RWPE2 (cell line): Measurements from ENCODE around the gene AGTR1.

Experiments used
- ATAC-seq: fragments of 200-7000 bp; cut with Tn5 transposase; 3 replicates; pipeline ENCODE4 v1.9.1; 2021; ENCODE audit warnings: low read depth
- DNase-seq: peaks from one replicate; pipeline ENCODE4 v3.0.0-alpha.2; 2020; ENCODE audit warnings: low spot score
- H3K27ac ChIP-seq: fragments of 450-650 bp; 2 replicates; pipeline ENCODE4 v1.5.1; 2017; ENCODE audit warnings: mild to moderate bottlenecking; ENCODE audit not compliant: poor library complexity, severe bottlenecking
- H3K27me3 ChIP-seq: fragments of 250-450 bp; sonication (Bioruptor Pico); 2 replicates; pipeline ENCODE4 v1.5.1; 2021; ENCODE audit warnings: mild to moderate bottlenecking, moderate library complexity; ENCODE audit not compliant: insufficient read depth, poor library complexity, severe bottlenecking
- H3K36me3 ChIP-seq: fragments of 250-450 bp; sonication (Bioruptor Pico); 2 replicates; pipeline ENCODE4 v1.5.1; 2020; ENCODE audit warnings: low read depth, mild to moderate bottlenecking, moderate library complexity
- H3K4me1 ChIP-seq: fragments of 250-450 bp; sonication (Bioruptor Pico); 2 replicates; pipeline ENCODE4 v1.5.1; 2021; ENCODE audit warnings: mild to moderate bottlenecking, moderate library complexity; ENCODE audit not compliant: insufficient read depth, poor library complexity, severe bottlenecking
- H3K4me3 ChIP-seq: fragments of 250-450 bp; sonication (Bioruptor Pico); 2 replicates; pipeline ENCODE4 v1.5.1; 2021; ENCODE audit warnings: mild to moderate bottlenecking, moderate library complexity; ENCODE audit not compliant: severe bottlenecking
- H3K9me3 ChIP-seq: fragments of 250-450 bp; sonication (Bioruptor Pico); 2 replicates; pipeline ENCODE4 v1.5.1; 2021; ENCODE audit warnings: mild to moderate bottlenecking, moderate library complexity; ENCODE audit not compliant: severe bottlenecking
- CTCF ChIP-seq: fragments of 450-650 bp; IDR thresholded peaks from one replicate; pipeline ENCODE4 v1.5.1; 2017; ENCODE audit warnings: mild to moderate bottlenecking, moderate library complexity; ENCODE audit not compliant: poor library complexity, severe bottlenecking

AGTR1 gene

GRCh38 chr3:148735597-148735996 is 37.9 kb downstream of the AGTR1 start:
- Histone ChIP-seq H3K9me3 (no peaks in the 10 kb centered on the region), H3K4me3 (no peak overlapping the region), H3K4me1 (no peaks in the 10 kb centered on the region), H3K36me3 (no peaks in the 10 kb centered on the region), H3K27me3 (no peaks in the 10 kb centered on the region), H3K27ac (no peak overlapping the region)
- ATAC-seq (no peak), DNase-seq (no peak)
- no peak for TF ChIP-seq CTCF

DNA sequence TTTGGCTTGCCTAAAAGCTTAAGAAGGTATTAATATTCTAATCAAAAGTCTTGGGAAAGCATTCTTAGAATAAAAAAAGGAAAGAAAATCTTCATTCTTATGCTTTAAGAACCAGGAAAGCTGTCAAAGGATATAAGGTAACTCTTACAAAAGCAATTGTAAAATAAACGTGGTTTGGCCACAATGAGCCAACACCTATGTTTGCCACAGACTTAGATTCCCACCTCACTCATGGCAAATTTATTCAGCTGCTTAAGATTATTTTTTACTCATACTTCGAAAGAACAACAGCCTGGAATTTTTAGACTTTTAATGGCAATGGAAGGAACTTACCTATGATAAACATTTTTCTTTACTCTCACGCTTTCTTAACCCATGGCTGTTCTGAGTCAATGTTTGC is 38.4 kb downstream of the AGTR1 start:
- DNase-seq (no peak), ATAC-seq (no peak)
- H3K27me3 ChIP-seq: no peaks in the 10 kb centered on the region
- H3K4me1 ChIP-seq: no peaks in the 10 kb centered on the region
- TF ChIP-seq CTCF: no peak
- no peak overlapping the region for H3K4me3 ChIP-seq
- H3K27ac ChIP-seq: no peak overlapping the region
- H3K36me3 ChIP-seq: no peaks in the 10 kb centered on the region
- H3K9me3 ChIP-seq: no peaks in the 10 kb centered on the region

DNA sequence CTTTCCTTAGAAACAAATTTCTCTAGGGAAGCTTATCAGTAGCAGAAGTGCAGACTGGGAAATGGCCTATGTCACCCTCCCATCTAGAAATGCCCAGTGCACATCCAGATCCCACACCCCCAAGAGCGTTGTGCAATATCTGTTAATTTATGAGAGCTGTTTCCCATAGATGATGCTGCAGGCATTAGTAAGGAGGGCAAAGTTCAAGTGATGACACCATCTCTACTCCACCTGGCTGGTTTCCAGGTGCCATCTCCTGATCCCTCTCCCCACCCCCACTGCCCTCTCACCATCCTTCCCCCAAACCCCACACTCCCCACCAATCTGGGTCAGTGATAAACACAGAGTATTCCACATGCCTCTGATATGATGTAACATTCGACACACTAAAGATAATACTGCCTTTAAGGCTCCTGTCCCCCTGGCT is 39.4 kb downstream of the AGTR1 start:
- Histone ChIP-seq H3K36me3 (no peaks in the 10 kb centered on the region), H3K27ac (no peak overlapping the region), H3K4me1 (no peaks in the 10 kb centered on the region), H3K4me3 (no peak overlapping the region), H3K27me3 (no peaks in the 10 kb centered on the region), H3K9me3 (no peaks in the 10 kb centered on the region)
- DNase-seq (no peak), ATAC-seq (no peak)
- no peak for TF ChIP-seq CTCF

GRCh38 chr3:148739720-148740119 is 42.0 kb downstream of the AGTR1 start:
- no peaks in the 10 kb centered on the region for H3K27me3 ChIP-seq
- no peaks in the 10 kb centered on the region for H3K9me3 ChIP-seq
- H3K4me1 ChIP-seq: no peaks in the 10 kb centered on the region
- no peak for ATAC-seq
- H3K27ac ChIP-seq: no peak overlapping the region
- H3K4me3 ChIP-seq: no peak overlapping the region
- no peak for TF ChIP-seq CTCF
- no peak for DNase-seq
- no peaks in the 10 kb centered on the region for H3K36me3 ChIP-seq

GRCh38 chr3:148740291-148740690 is 42.6 kb downstream of the AGTR1 start:
- TF ChIP-seq CTCF: no peak
- DNase-seq: no peak
- Histone ChIP-seq H3K27me3 (no peaks in the 10 kb centered on the region), H3K4me1 (no peaks in the 10 kb centered on the region), H3K27ac (no peak overlapping the region), H3K4me3 (no peak overlapping the region), H3K9me3 (no peaks in the 10 kb centered on the region), H3K36me3 (no peaks in the 10 kb centered on the region)
- no peak for ATAC-seq
